Epithelial cell of proximal tubule (primary cell): ENCODE results near the gene TPM2. TPM values are rescaled to one million over a fixed set of nuclear protein-coding genes. Genes with fewer than 3 reads are reported as not detected.
"Not testable (repeated sequence)": the region's sequence is repeated elsewhere in the genome, so short reads cannot be mapped to it uniquely, and the experiment has no call there.

ENCODE experiments used
- DNase-seq: peaks from one replicate; pipeline ENCODE4 v3.0.0-alpha.2; 2011; ENCODE audit warnings: low read depth
- H3K4me3 ChIP-seq: 2 replicates; pipeline ENCODE4 v1.5.1; 2011; ENCODE audit warnings: low read depth, mild to moderate bottlenecking, low read length
- CTCF ChIP-seq: conservative IDR thresholded peaks from 2 replicates; pipeline ENCODE4 v1.5.1; 2012; ENCODE audit warnings: low read depth, mild to moderate bottlenecking, low read length
- total RNA-seq: library from RNA; depleted of rRNA; stranded (reverse); fragments of >200 nt; gene quantifications from 2 replicates; pipeline ENCODE4 v1.2.3, GENCODE V29; 2015

The TPM2 gene
- total RNA-seq, 1 donor from 2014 or later = 267 TPM

GRCh38 chr9:35639631-35640030 is 50.1 kb downstream of the TPM2 start:
- no peak for TF ChIP-seq CTCF
- H3K4me3 ChIP-seq = no peak overlapping the region

GRCh38 chr9:35639225-35639624 is 50.5 kb downstream of the TPM2 start:
- not testable (repeated sequence) for H3K4me3 ChIP-seq, DNase-seq

More at GRCh38 chr9:35639631-35640030, 50.1 kb downstream of the TPM2 start:
- no peak for DNase-seq

- not testable (repeated sequence) for H3K4me3 ChIP-seq, DNase-seq
These were observed 51.0 kb downstream of the TPM2 start for GRCh38 chr9:35638751-35639150.

GRCh38 chr9:35637427-35637955 is 52.2 kb downstream of the TPM2 start:
- not testable (repeated sequence) for H3K4me3 ChIP-seq, DNase-seq

- not testable (repeated sequence) for H3K4me3 ChIP-seq, DNase-seq
These were observed 52.9 kb downstream of the TPM2 start for GRCh38 chr9:35636877-35637246.

- no peak for TF ChIP-seq CTCF
- H3K4me3 ChIP-seq = no peak overlapping the region
- no peak for DNase-seq
These were observed 53.4 kb downstream of the TPM2 start for GRCh38 chr9:35636135-35636876.

GRCh38 chr9:35635730-35636129 is 54.0 kb downstream of the TPM2 start:
- H3K4me3 ChIP-seq = no peak overlapping the region
- no peak for DNase-seq
- TF ChIP-seq CTCF = no peak

Other genes with a start within 250 kb of the TPM2 start
- 18.9 and 21.7 TPM in 2 replicates for gene RUSC2, start 199.8 kb downstream of the TPM2 start, total RNA-seq
- gene TESK1, start 84.7 kb downstream of the TPM2 start, total RNA-seq = 23.5 and 24.0 TPM in 2 replicates
- 0.51 and 1.2 TPM in 2 replicates for gene CD72, start 71.5 kb downstream of the TPM2 start, total RNA-seq
- gene SIT1, start 39.0 kb downstream of the TPM2 start, total RNA-seq = not detected in 2 replicates
- 3,154 and 10,636 TPM in 2 replicates for gene RMRP, start 31.9 kb downstream of the TPM2 start, total RNA-seq
- 19.0 and 35.4 TPM in 2 replicates for gene CCDC107, start 31.6 kb downstream of the TPM2 start, total RNA-seq
- gene ARHGEF39, start 24.7 kb downstream of the TPM2 start, total RNA-seq = 11.9 and 17.5 TPM in 2 replicates
- 0.43 TPM in 1 of 2 replicates, not detected in the other for gene CA9, start 16.0 kb downstream of the TPM2 start, total RNA-seq
- 114 and 177 TPM in 2 replicates for gene TLN1, start 42.3 kb upstream of the TPM2 start, total RNA-seq
- 49.9 and 66.4 TPM in 2 replicates for gene CREB3, start 42.7 kb upstream of the TPM2 start, total RNA-seq
- 32.8 and 39.3 TPM in 2 replicates for gene GBA2, start 59.3 kb upstream of the TPM2 start, total RNA-seq
- 13.6 and 14.9 TPM in 2 replicates for gene RGP1, start 59.4 kb upstream of the TPM2 start, total RNA-seq
- gene MSMP, start 64.4 kb upstream of the TPM2 start, total RNA-seq = not detected in 2 replicates
- gene NPR2, start 101.7 kb upstream of the TPM2 start, total RNA-seq = 7.3 and 11.0 TPM in 2 replicates
- 0.12 and 0.14 TPM in 2 replicates for gene SPAG8, start 122.3 kb upstream of the TPM2 start, total RNA-seq
- 25.9 and 32.5 TPM in 2 replicates for gene HINT2, start 125.1 kb upstream of the TPM2 start, total RNA-seq
- gene FAM221B, start 138.8 kb upstream of the TPM2 start, total RNA-seq = not detected in 2 replicates
- 2.5 and 4.2 TPM in 2 replicates for gene TMEM8B, start 139.3 kb upstream of the TPM2 start, total RNA-seq
- gene OR13J1, start 180.5 kb upstream of the TPM2 start, total RNA-seq = not detected in 2 replicates
- gene HRCT1, start 216.3 kb upstream of the TPM2 start, total RNA-seq = 0.58 TPM in 1 of 2 replicates, not detected in the other
- gene SPAAR, start 219.6 kb upstream of the TPM2 start, total RNA-seq = 0.29 TPM in 1 of 2 replicates, not detected in the other